BLaER1 (cell line): Measurements from ENCODE around the gene MESP2.

Experiments used
- H3K27ac ChIP-seq: shearing (Covaris generic); formaldehyde crosslinking; 2 replicates; pipeline ENCODE4 v1.8.1; 2022
- H3K27me3 ChIP-seq: shearing (Covaris generic); formaldehyde crosslinking; 2 replicates; pipeline ENCODE4 v1.8.1; 2022
- H3K36me3 ChIP-seq: shearing (Covaris generic); formaldehyde crosslinking; 2 replicates; pipeline ENCODE4 v1.8.1; 2022
- H3K4me1 ChIP-seq: shearing (Covaris generic); formaldehyde crosslinking; 2 replicates; pipeline ENCODE4 v1.8.1; 2022
- H3K4me2 ChIP-seq: shearing (Covaris generic); formaldehyde crosslinking; 2 replicates; pipeline ENCODE4 v1.8.1; 2022
- H3K4me3 ChIP-seq: shearing (Covaris generic); formaldehyde crosslinking; 2 replicates; pipeline ENCODE4 v1.8.1; 2022
- H3K9ac ChIP-seq: shearing (Covaris generic); formaldehyde crosslinking; 2 replicates; pipeline ENCODE4 v1.8.1; 2022
- H3K9me3 ChIP-seq: shearing (Covaris generic); formaldehyde crosslinking; 2 replicates; pipeline ENCODE4 v1.8.1; 2022
- H4K20me1 ChIP-seq: shearing (Covaris generic); formaldehyde crosslinking; 2 replicates; pipeline ENCODE4 v1.8.1; 2022
- Cebpa-rat ChIP-seq: shearing (Covaris generic); IDR thresholded peaks from 2 replicates; pipeline ENCODE4 v1.8.1; 2022

MESP2 gene

DNA sequence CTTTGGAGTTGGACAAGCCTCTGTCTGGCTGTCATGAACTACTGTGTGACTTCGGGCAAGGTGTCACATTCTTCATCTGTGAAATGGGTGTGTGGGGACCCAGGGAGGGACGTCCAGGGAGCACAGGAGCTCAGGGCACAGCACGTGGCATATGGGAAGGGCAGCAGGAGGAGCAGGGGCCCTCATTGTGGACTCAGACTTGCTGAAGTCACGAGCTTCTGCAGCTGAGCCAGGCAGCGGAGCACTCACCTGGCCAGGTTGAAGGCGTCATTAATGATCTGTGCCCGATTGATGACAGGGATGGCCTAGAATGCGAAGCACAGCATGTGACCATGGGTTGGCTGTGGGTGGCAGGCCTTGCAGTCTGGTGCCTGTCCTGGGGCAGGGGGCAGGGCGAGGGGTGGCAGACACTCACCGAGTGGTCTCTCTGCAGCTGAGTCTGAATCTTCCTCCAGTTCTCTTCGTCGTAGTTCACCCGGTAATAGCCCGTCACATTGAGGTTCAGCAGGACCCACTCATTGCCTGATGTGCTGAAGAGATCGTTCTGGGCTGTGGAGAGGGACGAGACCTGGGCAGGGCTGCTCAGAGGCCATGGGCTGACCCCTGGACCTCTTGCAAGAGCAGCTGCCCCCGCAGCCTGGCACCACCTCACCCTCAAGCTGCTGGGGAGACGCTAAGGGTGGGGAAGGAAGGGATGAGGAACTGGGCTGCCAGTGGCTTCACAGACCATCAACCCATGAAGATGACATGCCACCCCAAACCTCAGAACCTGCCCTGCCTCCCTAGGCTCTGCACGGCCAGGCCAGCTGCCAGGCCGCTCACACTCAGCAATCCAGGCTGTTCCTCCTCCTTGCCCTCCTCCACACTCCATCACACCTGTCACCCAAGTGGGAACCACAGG, 23.1 kb downstream of the MESP2 start:
- no peak overlapping the region for H3K9ac ChIP-seq
- no peaks in the 10 kb centered on the region for H3K27me3 ChIP-seq
- no peak for TF ChIP-seq Cebpa-rat
- H3K4me2 ChIP-seq = peak overlapping the region; percentile 61
- peaks cover 32% of the 10 kb centered on the region for H3K4me1 ChIP-seq
- H4K20me1 ChIP-seq = 0 out of 2 replicates have a peak, but pooled peaks cover 14% of the 10 kb centered on the region
- no peaks in the 10 kb centered on the region for H3K36me3 ChIP-seq
- H3K27ac ChIP-seq = no peak overlapping the region
- no peaks in the 10 kb centered on the region for H3K9me3 ChIP-seq
- H3K4me3 ChIP-seq = no peak overlapping the region

DNA sequence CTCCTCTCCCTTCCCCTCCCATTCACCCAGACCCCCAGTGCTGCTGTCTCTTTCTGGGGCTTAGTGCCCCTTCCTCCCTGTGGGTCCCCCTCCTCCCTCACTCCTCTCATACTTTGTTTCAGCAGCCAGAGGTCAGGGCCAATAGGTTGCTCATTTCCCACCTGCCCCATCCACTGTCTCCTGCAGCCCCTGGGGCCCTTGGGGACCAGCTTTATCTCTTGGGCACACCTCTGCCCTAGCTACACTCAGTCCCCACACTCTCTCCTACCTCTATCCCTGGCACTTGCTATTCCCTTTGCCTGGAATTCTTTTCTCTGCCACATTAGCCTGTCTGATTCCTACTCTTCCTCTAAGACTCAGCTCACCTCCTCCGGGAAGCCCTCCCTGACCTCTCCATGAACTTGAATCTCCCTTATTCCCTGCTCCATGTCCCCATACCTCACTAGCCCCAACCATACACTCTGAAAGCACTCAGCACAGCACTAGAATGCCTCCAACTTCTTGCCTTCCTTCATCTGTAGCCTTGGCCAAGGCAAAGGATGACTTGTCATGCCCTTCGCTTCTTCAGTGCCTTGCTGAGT, 23.9 kb downstream of the MESP2 start:
- no peak overlapping the region for H3K9ac ChIP-seq
- peaks cover 32% of the 10 kb centered on the region for H3K4me1 ChIP-seq
- H3K4me2 ChIP-seq = peak overlapping the region; percentile 61
- H3K36me3 ChIP-seq = no peaks in the 10 kb centered on the region
- H3K9me3 ChIP-seq = no peaks in the 10 kb centered on the region
- H4K20me1 ChIP-seq = 0 out of 2 replicates have a peak, but pooled peaks cover 14% of the 10 kb centered on the region
- H3K4me3 ChIP-seq = no peak overlapping the region
- H3K27me3 ChIP-seq = no peaks in the 10 kb centered on the region
- no peak overlapping the region for H3K27ac ChIP-seq
- no peak for TF ChIP-seq Cebpa-rat

DNA sequence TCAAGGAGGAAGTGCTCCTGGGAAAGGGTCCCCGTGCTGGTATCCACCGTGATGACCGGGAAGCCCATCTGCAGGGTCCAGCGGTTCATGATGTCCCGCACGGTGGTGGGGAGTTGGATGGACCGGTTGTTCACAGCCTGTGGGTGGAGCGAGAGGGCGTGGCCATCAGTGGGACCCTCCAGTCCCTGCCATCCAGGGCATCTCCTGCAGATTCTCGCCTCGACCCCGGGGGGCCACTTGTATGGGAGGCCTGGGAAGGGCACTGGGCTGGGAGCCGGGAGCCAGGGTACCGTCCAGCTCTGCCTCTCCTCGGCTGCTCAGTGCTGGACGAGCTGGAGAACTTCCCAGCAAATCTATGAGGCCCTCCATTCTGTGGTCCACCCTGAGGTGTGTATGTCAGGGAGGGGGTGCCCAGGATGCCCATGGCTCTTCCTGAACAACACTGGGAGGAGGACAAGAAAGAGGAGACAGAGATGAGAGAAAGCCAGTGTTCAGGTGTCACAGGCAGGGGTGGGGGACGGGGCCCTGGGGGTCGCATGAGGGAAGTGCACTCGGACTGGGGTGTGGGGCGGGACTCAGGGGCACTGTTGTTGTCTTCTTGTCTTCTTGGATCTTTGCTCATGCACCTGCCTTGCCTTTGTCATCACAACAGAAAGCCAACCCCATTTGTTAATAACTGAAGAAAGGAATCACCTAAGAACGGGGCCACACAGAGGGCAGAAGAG, 25.5 kb downstream of the MESP2 start:
- 0 out of 2 replicates have a peak, but pooled peaks cover 14% of the 10 kb centered on the region for H4K20me1 ChIP-seq
- H3K9ac ChIP-seq = no peak overlapping the region
- H3K27ac ChIP-seq = no peak overlapping the region
- H3K4me1 ChIP-seq = peaks cover 32% of the 10 kb centered on the region
- H3K27me3 ChIP-seq = no peaks in the 10 kb centered on the region
- H3K9me3 ChIP-seq = no peaks in the 10 kb centered on the region
- no peaks in the 10 kb centered on the region for H3K36me3 ChIP-seq
- H3K4me3 ChIP-seq = no peak overlapping the region
- H3K4me2 ChIP-seq = peak overlapping the region; percentile 83
- TF ChIP-seq Cebpa-rat = no peak

DNA sequence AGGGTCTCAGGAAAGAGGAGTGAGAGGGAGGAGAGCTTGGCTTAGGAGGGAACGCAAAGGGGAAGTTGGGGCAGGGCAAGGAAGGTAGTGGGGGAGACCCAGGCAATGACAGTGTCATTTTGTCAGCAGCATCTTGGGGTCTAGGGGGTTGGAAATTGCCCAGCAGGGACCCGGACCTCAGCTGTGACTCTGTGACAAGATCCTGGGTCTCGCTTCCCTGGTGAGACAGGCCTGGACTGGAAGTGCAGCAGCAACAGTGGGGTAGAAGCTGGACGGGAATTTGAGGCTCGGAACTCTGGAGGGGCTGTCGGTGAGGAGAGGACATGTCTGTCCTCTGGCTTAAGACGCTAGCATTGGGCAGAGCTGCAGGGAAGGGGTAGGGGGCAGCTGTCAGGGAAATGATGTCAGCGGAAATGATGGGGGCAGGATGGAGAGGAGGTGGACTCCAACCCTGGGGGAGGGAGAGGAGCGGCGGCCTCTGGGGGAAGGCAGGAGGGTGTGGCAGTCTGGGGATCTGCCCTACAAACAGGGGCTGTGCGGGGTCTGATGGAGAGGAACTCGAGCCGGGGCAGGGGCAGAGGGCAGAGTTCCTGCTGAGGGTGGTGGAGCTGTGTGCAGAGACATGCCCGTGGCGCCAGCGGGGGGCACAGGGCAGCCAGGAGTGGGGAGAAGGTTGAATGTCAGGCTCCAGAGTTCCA, 26.2 kb downstream of the MESP2 start:
- TF ChIP-seq Cebpa-rat = no peak
- Histone ChIP-seq H4K20me1 (0 out of 2 replicates have a peak, but pooled peaks cover 14% of the 10 kb centered on the region), H3K4me1 (peaks cover 32% of the 10 kb centered on the region), H3K9me3 (no peaks in the 10 kb centered on the region), H3K4me2 (peak overlapping the region; percentile 83), H3K27ac (no peak overlapping the region), H3K36me3 (no peaks in the 10 kb centered on the region), H3K4me3 (no peak overlapping the region), H3K27me3 (no peaks in the 10 kb centered on the region), H3K9ac (peak overlapping the region; percentile 32; the same call in 1 of the 2 replicates)

DNA sequence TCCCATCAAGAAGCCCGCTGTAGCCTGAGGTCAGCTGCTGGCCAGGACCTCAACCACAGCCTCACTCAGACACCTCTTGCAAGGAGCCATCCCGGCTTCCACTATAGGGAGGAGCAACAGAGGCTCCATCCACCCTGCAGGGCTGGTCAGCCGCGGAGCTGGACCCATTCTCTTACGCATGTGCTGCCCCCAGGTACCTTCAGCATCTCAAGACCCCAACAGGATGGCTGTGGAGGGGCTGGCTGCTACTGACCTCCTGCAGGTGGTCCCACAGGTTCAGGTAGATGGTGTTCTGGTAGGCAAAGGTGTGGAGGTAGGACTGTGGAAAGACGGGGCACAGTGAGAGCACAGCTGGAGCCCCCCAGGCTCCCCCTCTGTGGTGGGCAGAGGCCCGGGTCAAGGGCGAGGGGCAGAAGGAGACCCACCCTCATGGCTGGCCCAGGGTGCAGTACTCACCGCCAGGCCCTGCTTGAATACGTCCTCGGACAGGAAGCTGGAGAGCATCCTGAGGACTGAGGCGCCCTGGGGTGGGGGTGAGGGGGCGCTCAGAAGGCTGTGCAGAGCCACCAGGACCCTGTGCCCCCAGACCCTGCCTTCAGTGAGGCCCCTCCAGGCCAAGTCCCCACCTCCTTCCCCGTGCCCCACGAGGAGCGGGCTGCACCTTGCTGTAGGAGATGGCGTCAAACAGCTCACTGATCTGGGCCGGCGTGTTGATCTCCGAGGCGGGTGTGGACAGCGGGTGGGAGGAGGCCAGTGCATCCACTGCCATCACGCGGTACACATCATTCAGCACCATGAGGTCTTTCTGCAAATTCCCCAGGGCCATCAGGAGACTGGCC, 27.1 kb downstream of the MESP2 start:
- Histone ChIP-seq H3K36me3 (no peaks in the 10 kb centered on the region), H3K4me3 (no peak overlapping the region), H3K9ac (peak overlapping the region; percentile 32; the same call in 1 of the 2 replicates), H3K27ac (no peak overlapping the region), H3K4me2 (peak overlapping the region; percentile 83), H3K4me1 (peaks cover 32% of the 10 kb centered on the region), H3K9me3 (no peaks in the 10 kb centered on the region), H3K27me3 (no peaks in the 10 kb centered on the region), H4K20me1 (0 out of 2 replicates have a peak, but pooled peaks cover 14% of the 10 kb centered on the region)
- no peak for TF ChIP-seq Cebpa-rat

DNA sequence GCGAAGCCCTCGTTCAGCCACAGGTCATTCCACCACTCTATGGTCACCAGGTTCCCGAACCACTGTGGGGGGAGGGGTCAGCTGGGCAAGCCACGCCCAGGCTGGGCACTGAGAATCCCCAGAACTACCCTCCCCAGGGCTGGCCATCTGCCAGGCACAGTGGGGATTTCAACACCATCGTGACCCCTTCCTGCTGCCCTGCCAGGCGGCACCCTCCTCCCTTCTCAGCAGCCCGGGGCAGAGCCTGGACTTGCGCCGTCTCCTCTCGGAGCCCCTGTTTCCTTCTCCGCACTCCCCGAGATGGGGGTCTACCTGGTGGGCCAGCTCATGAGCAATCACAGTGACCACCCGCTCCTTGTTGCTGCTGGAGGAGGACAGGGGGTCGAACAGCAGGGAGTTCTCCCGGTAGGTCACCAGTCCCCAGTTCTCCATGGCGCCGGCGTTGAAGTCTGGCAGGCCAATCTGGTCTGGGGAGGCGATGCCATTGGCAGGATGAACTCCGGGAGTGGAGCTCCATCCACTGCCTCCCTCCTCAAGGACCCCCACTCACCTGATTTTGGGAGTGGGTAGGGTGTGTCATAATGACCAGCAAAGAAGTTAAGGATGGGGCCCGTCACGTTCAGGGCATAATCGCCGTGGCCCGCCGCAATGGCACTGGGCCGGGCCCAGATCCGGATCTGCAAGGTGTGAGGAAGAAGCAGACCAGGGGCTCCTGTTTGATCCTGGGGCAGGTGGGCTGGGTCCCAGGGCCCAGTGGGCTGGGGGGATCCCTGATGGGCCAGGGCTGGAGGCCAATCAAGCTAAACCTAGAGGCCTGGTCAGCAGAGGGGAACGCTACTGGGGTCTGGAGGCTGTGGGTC, 28.0 kb downstream of the MESP2 start:
- H3K27me3 ChIP-seq = no peaks in the 10 kb centered on the region
- no peaks in the 10 kb centered on the region for H3K9me3 ChIP-seq
- TF ChIP-seq Cebpa-rat = no peak
- H3K9ac ChIP-seq = no peak overlapping the region
- 0 out of 2 replicates have a peak, but pooled peaks cover 10% of the 10 kb centered on the region for H4K20me1 ChIP-seq
- no peaks in the 10 kb centered on the region for H3K36me3 ChIP-seq
- no peak overlapping the region for H3K4me3 ChIP-seq
- H3K4me2 ChIP-seq = no peak overlapping the region
- H3K4me1 ChIP-seq = peaks cover 38% of the 10 kb centered on the region
- no peak overlapping the region for H3K27ac ChIP-seq

DNA sequence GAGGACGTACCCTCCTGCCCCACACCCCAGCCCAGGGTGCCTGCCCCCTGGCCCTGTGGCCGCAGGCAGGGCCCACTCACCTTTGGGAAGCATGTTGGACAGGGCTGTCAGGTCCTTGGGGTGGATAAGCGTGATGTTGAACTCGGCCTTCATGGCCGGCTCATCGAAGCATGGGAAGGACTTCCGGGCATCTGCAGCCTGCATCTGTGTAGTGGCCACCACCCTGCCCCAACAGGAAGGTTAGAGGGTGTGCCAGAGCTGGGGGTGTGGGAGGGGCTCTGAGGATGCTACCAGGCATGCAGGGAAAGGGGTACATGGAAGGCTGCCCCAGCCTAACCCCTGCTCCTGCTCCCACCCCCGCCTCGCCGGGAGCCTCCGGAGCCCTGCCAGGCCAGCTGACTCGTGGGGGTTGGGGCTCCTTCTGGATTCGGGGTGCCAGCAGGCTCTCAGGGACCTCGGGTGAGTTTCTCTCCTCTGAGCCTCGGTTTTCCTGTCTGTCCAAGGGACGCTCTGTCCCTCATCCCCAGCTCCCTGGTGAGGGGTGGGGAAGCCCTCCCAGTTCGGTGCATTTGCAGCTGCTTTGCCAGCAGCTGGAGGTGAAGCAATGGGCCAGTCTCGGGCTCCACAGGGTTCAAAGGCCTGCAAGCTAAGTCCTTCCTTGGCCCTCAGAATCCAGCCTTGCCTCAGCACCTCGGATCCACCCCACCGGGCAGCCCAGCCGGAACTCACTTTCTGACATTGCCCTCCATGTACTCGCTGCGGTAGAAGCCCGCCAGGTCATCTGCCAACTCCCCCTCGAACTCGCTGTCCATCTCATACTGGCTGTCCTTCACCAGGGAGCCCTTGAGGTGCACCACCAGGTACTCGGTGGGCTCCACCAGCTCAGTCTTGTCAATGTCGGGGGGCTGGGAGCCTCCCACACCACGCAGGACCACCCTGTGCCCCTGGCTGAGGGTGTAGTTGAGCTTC, 29.4 kb downstream of the MESP2 start:
- Histone ChIP-seq H3K4me3 (no peak overlapping the region), H4K20me1 (no peaks in the 10 kb centered on the region), H3K4me2 (no peak overlapping the region), H3K27ac (no peak overlapping the region), H3K4me1 (peaks cover 24% of the 10 kb centered on the region), H3K36me3 (no peaks in the 10 kb centered on the region), H3K27me3 (no peaks in the 10 kb centered on the region), H3K9ac (no peak overlapping the region), H3K9me3 (no peaks in the 10 kb centered on the region)
- TF ChIP-seq Cebpa-rat = no peak
